HCT116 (cell line): ENCODE results near the gene SHKBP1. TPM values are rescaled to one million over a fixed set of nuclear protein-coding genes. Genes with fewer than 3 reads are reported as not detected.
"Not testable (repeated sequence)": the region's sequence is repeated elsewhere in the genome, so short reads cannot be mapped to it uniquely, and the experiment has no call there.

ENCODE experiments used
- ATAC-seq: fragments of 200-7000 bp; cut with Tn5 transposase; 2 replicates; pipeline ENCODE4 v1.9.1; 2020; ENCODE audit warnings: mild to moderate bottlenecking, moderate library complexity
- BruUV-seq: library from RNA; stranded (reverse); fragments of 400-500 nt; replicated peaks from 2 replicates; lab custom pipeline; 2021; lab: Mats Ljungman, UMichigan
- CTCF ChIA-PET: fragments of 300-600 bp; sonication (Branson Sonifier 250); formaldehyde crosslinking; loops from one replicate; lab custom pipeline; 2021; ENCODE audit warnings: antibody characterized with exemption; lab: Charles Lee
- POLR2A ChIA-PET: fragments of 300-600, 350-600 bp; sonication (Branson Sonifier 250); formaldehyde crosslinking; loops from one replicate; lab custom pipeline; 2021; ENCODE audit warnings: antibody characterized with exemption; lab: Charles Lee
- RAD21 ChIA-PET, 2 experiments: fragments of 300-600 bp; sonication (Branson Sonifier 250); formaldehyde crosslinking; loops; one replicate each; lab custom pipeline; 2023; ENCODE audit warnings: low total read pairs in 2 of 2; ENCODE audit not compliant: uncharacterized antibody in 2 of 2, unreplicated experiment in 2 of 2, low non-redundant PET in 1 of 2; lab: Charles Lee
- DNase-seq: peaks from one replicate; pipeline ENCODE4 v3.0.0-alpha.2; 2010; ENCODE audit warnings: low read depth, low spot score
- H2AFZ ChIP-seq: fragments of 200-600 bp; shearing (Covaris generic), sonication (generic); 2 replicates; pipeline ENCODE4 v1.6.1; 2017; ENCODE audit warnings: low read depth, mixed run types, mixed read lengths, antibody characterized with exemption, low read length; ENCODE audit not compliant: poor library complexity, severe bottlenecking
- H3K27ac ChIP-seq: 2 replicates; pipeline ENCODE4 v1.5.1; 2012; ENCODE audit warnings: low read depth, low read length
- H3K27me3 ChIP-seq: fragments of 200-600 bp; sonication (generic); 2 replicates; pipeline ENCODE4 v1.6.1; 2016; ENCODE audit warnings: mixed run types, low read length, mixed read lengths; ENCODE audit not compliant: insufficient read depth
- H3K36me3 ChIP-seq, 2 experiments: fragments of 200-500 bp in 1 of 2; fragments of 200-600 bp in 1 of 2; sonication (Bioruptor generic) in 1 of 2; sonication (generic) in 1 of 2; 2 replicates each; pipeline versions ENCODE4 v1.5.1 to v1.6.1; 2014 to 2016; ENCODE audit warnings: low read length in 2 of 2, inconsistent platforms in 1 of 2, mixed read lengths in 1 of 2, mixed run types in 1 of 2; ENCODE audit not compliant: insufficient read depth in 2 of 2, control insufficient read depth in 1 of 2
- H3K4me1 ChIP-seq, 2 experiments: fragments of 200-600 bp in 1 of 2; sonication (generic) in 1 of 2; 2 replicates each; pipeline versions ENCODE4 v1.5.1 to v1.6.1; 2012 to 2017; ENCODE audit warnings: low read length in 2 of 2, inconsistent platforms in 1 of 2, mild to moderate bottlenecking in 1 of 2, mixed read lengths in 1 of 2, mixed run types in 1 of 2, moderate library complexity in 1 of 2; ENCODE audit not compliant: insufficient read depth in 2 of 2, control insufficient read depth in 1 of 2
- H3K4me2 ChIP-seq: fragments of 200-600 bp; sonication (generic); 2 replicates; pipeline ENCODE4 v1.6.1; 2017; ENCODE audit warnings: mixed run types, low read length, mixed read lengths
- H3K4me3 ChIP-seq, 2 experiments: fragments of 200-600 bp in 1 of 2; sonication (generic) in 1 of 2; replicated peaks in 1 of 2; 2 replicates each; pipeline ENCODE4 v1.5.1; 2011 to 2016; ENCODE audit warnings: low read length in 2 of 2, control low read depth in 1 of 2, low read depth in 1 of 2, mild to moderate bottlenecking in 1 of 2, mixed read lengths in 1 of 2, mixed run types in 1 of 2
- H3K79me2 ChIP-seq: fragments of 200-600 bp; sonication (generic); 2 replicates; pipeline ENCODE4 v1.6.1; 2017; ENCODE audit warnings: mild to moderate bottlenecking, mixed run types, low read length, moderate library complexity, mixed read lengths; ENCODE audit not compliant: insufficient read depth
- H3K9ac ChIP-seq: fragments of 200-600 bp; sonication (generic); 2 replicates; pipeline ENCODE4 v1.6.1; 2016; ENCODE audit warnings: low read length, mixed read lengths
- H3K9me2 ChIP-seq: fragments of 200-600 bp; sonication (generic), shearing (Covaris generic); 2 replicates; pipeline ENCODE4 v1.6.1; 2017; ENCODE audit warnings: mixed run types, mild to moderate bottlenecking, moderate library complexity; ENCODE audit not compliant: insufficient read depth
- H3K9me3 ChIP-seq, 2 experiments: fragments of 200-500 bp in 1 of 2; fragments of 200-600 bp in 1 of 2; sonication (Bioruptor generic) in 1 of 2; sonication (generic) in 1 of 2; 2 replicates each; pipeline ENCODE4 v1.6.1; 2014 to 2017; ENCODE audit warnings: low read length in 2 of 2, mixed read lengths in 2 of 2, inconsistent platforms in 1 of 2, low read depth in 1 of 2, mild to moderate bottlenecking in 1 of 2, mixed run types in 1 of 2, moderate library complexity in 1 of 2; ENCODE audit not compliant: control insufficient read depth in 1 of 2, insufficient read depth in 1 of 2
- H4K20me1 ChIP-seq: fragments of 200-600 bp; sonication (generic), shearing (Covaris generic); 2 replicates; pipeline ENCODE4 v1.6.1; 2017; ENCODE audit warnings: mixed run types, mild to moderate bottlenecking, moderate library complexity; ENCODE audit not compliant: insufficient read depth
- ELF1 ChIP-seq: IDR thresholded peaks from 2 replicates; pipeline ENCODE4 v1.6.1; 2012; ENCODE audit warnings: low read depth, borderline replicate concordance
- SP1 ChIP-seq: IDR thresholded peaks from 2 replicates; pipeline ENCODE4 v1.6.1; 2012; ENCODE audit warnings: low read depth
- intact Hi-C: fragments of 100-400 bp; cut with micrococcal nuclease; formaldehyde crosslinking; loops from 2 replicates; pipeline ENCODE4 v1.10.0; 2022
- total RNA-seq: library from RNA; stranded (reverse); gene quantifications from one replicate; pipeline ENCODE4 v1.2.1, GENCODE V29; 2021; ENCODE audit not compliant: unreplicated experiment

Gene SHKBP1
- total RNA-seq, 1 experiment from 2014 or later: 97.4 TPM

- intact Hi-C loops, H4K20me1 ChIP-seq, H2AFZ ChIP-seq, H3K27ac ChIP-seq, H3K79me2 ChIP-seq, H3K9me2 ChIP-seq, H3K9me3 ChIP-seq, POLR2A ChIA-PET, H3K27me3 ChIP-seq, BruUV-seq, H3K4me3 ChIP-seq, ATAC-seq, H3K36me3 ChIP-seq, RAD21 ChIA-PET, H3K9ac ChIP-seq, DNase-seq: not testable (repeated sequence)
- Histone ChIP-seq H3K4me1 (peaks cover 29 to 49% of the 10 kb centered on the region in 2 experiments), H3K4me2 (0 out of 2 replicates have a peak overlapping the region, but pooled peaks have one; percentile 16)
- CTCF ChIA-PET: interaction anchor here (1.2 to 1.6 kb wide), 2 partner anchors 11 to 42 kb away, joined by 3 to 4 read pairs; no protein-coding TSS in a partner anchor
Observed at GRCh38 chr19:40591724-40592123, 15.1 kb downstream of the SHKBP1 start.

DNA sequence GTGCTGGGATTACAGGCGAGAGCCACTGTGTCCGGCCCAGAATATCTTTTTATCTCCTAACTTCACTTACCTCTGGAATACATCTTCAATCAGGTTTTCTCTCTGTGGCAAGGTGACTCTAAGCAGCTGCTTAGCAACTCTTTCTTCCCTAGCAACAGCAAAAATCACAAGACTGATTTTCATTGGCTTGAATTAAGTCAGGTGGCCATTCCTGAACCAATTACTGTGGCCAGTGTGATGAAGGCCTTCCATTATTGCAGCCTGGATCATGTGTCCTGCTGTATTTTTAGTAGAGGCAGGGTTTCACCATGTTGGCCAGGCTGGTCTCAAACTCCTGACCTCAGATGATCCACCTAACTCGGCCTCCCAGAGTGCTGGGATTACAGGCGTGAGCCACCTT is 15.5 kb downstream of the SHKBP1 start:
- no peak for TF ChIP-seq ELF1
- TF ChIP-seq SP1: peak; percentile 37; the same call in 1 of the 2 replicates
- ChIA-PET POLR2A (no interaction called here), RAD21 (no interaction called here), CTCF (interaction anchor here (1.2 to 1.6 kb wide), 2 partner anchors 10 to 43 kb away, joined by 3 to 4 read pairs; no protein-coding TSS in a partner anchor)
- DNase-seq: no peak
- Histone ChIP-seq H3K9me2 (no peaks in the 10 kb centered on the region), H3K36me3 (peaks cover 0 to under 1% of the 10 kb centered on the region in 2 experiments; a peak in 1 of 4 replicates), H3K4me2 (peak overlapping the region; percentile 16; the same call in 1 of the 2 replicates), H3K9ac (no peak overlapping the region), H3K9me3 (no peaks in the 10 kb centered on the region), H3K4me1 (peaks cover 30 to 51% of the 10 kb centered on the region in 2 experiments), H3K27me3 (no peaks in the 10 kb centered on the region), H4K20me1 (no peaks in the 10 kb centered on the region), H3K79me2 (no peaks in the 10 kb centered on the region), H2AFZ (no peak overlapping the region), H3K27ac (no peak overlapping the region), H3K4me3 (no peak overlapping the region)
- ATAC-seq: peak; percentile 41
- intact Hi-C loops: no loop called here
- BruUV-seq: no TSS peak
